ENCODE measurements around the gene MYH7B. TPM values are rescaled to one million over a fixed set of nuclear protein-coding genes. Genes with fewer than 3 reads are reported as not detected.

Gene MYH7B
- total RNA-seq, 2 donors from 2014 or later: 0.69 to 1.5 TPM

- intact Hi-C loops (cut with DNase I): no loop called here
- no peak overlapping the region for H3K4me3 ChIP-seq
- peaks cover 11% of the 10 kb centered on the region for H3K36me3 ChIP-seq
- no peaks in the 10 kb centered on the region for H3K9me3 ChIP-seq
- DNase-seq: peak; percentile 69
- no peak for TF ChIP-seq CTCF (IDR thresholded peaks at IDR 0.05)
- no peaks in the 10 kb centered on the region for H3K27me3 ChIP-seq
- peak overlapping the region; percentile 86 for H3K27ac ChIP-seq
- H3K4me1 ChIP-seq: peaks cover 17% of the 10 kb centered on the region
- H3K9ac ChIP-seq (ENCODE audit: low read depth in 2 of 2, low read length in 2 of 2): peak overlapping the region in 1 of 2 donors; percentile 55
Measured at GRCh38 chr20:34916774-34917354, 38.8 kb upstream of the MYH7B start.

GRCh38 chr20:34920055-34920454, 35.6 kb upstream of the MYH7B start:
- no peak for TF ChIP-seq CTCF (IDR thresholded peaks at IDR 0.05)
- Histone ChIP-seq H3K4me1 (peaks cover 7% of the 10 kb centered on the region), H3K27ac (no peak overlapping the region), H3K4me3 (no peak overlapping the region), H3K36me3 (peaks cover 23% of the 10 kb centered on the region), H3K9me3 (no peaks in the 10 kb centered on the region), H3K9ac (ENCODE audit: low read depth in 2 of 2, low read length in 2 of 2) (no peak overlapping the region), H3K27me3 (no peaks in the 10 kb centered on the region)
- intact Hi-C loops (cut with DNase I): no loop called here
- DNase-seq: no peak

GRCh38 chr20:34921436-34921835, 34.2 kb upstream of the MYH7B start:
- Histone ChIP-seq H3K4me1 (no peaks in the 10 kb centered on the region), H3K9ac (ENCODE audit: low read depth in 2 of 2, low read length in 2 of 2) (no peak overlapping the region), H3K36me3 (peaks cover 32% of the 10 kb centered on the region), H3K4me3 (no peak overlapping the region), H3K27ac (no peak overlapping the region), H3K9me3 (no peaks in the 10 kb centered on the region), H3K27me3 (no peaks in the 10 kb centered on the region)
- no peak for DNase-seq
- intact Hi-C loops (cut with DNase I): no loop called here
- TF ChIP-seq CTCF (IDR thresholded peaks at IDR 0.05): no peak

- Histone ChIP-seq H3K27ac (no peak overlapping the region), H3K4me1 (no peaks in the 10 kb centered on the region), H3K9me3 (no peaks in the 10 kb centered on the region), H3K4me3 (no peak overlapping the region), H3K36me3 (peaks cover 37% of the 10 kb centered on the region), H3K9ac (ENCODE audit: low read depth in 2 of 2, low read length in 2 of 2) (no peak overlapping the region), H3K27me3 (no peaks in the 10 kb centered on the region)
- no peak for TF ChIP-seq CTCF (IDR thresholded peaks at IDR 0.05)
- no peak for DNase-seq
- intact Hi-C loops (cut with DNase I): no loop called here
Measured at GRCh38 chr20:34922654-34923381, 32.9 kb upstream of the MYH7B start.

- TF ChIP-seq CTCF (IDR thresholded peaks at IDR 0.05): no peak
- Histone ChIP-seq H3K27ac (no peak overlapping the region), H3K4me1 (no peaks in the 10 kb centered on the region), H3K9me3 (no peaks in the 10 kb centered on the region), H3K27me3 (no peaks in the 10 kb centered on the region), H3K36me3 (peaks cover 37% of the 10 kb centered on the region), H3K9ac (ENCODE audit: low read depth in 2 of 2, low read length in 2 of 2) (no peak overlapping the region), H3K4me3 (no peak overlapping the region)
- no peak for DNase-seq
- intact Hi-C loops (cut with DNase I): no loop called here
Measured at GRCh38 chr20:34923414-34923813, 32.3 kb upstream of the MYH7B start.
